PFSK-1 (cell line): ENCODE measurements around the gene TBC1D16.

ENCODE experiments used
- POLR2AphosphoS5 ChIP-seq: IDR thresholded peaks from 2 replicates; pipeline ENCODE4 v1.6.1; 2012; ENCODE audit warnings: low read depth, mild to moderate bottlenecking, control low read depth, low read length, moderate library complexity
- SIN3A ChIP-seq: IDR thresholded peaks from 2 replicates; pipeline ENCODE4 v1.6.1; 2012; ENCODE audit warnings: mild to moderate bottlenecking, low read length, moderate library complexity, borderline replicate concordance; ENCODE audit not compliant: insufficient read depth
- TAF1 ChIP-seq: IDR thresholded peaks from 2 replicates; pipeline ENCODE4 v1.6.1; 2012; ENCODE audit warnings: low read length, control low read depth, borderline replicate concordance; ENCODE audit not compliant: insufficient read depth

- no peak for TF ChIP-seq POLR2AphosphoS5
- TF ChIP-seq TAF1: no peak
- no peak for TF ChIP-seq SIN3A
These were observed 23.6 kb downstream of the TBC1D16 start for GRCh38 chr17:80011989-80012555.
